ENCODE results near the gene PPM1H.

The PPM1H gene

DNA sequence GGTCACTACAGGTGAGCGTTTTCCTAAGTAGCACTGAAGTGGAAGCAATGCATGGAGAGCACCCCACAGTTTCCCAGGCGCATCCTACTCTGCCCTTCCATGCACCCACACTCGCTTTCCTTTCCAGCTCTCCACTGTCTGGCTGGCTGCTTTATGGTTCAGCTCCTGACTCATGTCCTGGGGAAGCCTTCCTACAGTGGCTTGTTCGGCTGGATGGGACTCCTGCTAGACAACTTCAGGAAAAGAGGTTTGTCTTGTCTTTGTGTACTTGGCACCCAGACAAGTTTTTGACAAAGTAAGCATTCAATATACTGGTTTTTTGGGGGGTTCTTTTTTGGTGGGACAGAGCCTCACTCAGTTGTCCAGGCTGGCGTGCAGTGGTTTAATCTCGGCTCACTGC lies 21.6 kb downstream of the PPM1H start:
- TF ChIP-seq, protein P1, sequence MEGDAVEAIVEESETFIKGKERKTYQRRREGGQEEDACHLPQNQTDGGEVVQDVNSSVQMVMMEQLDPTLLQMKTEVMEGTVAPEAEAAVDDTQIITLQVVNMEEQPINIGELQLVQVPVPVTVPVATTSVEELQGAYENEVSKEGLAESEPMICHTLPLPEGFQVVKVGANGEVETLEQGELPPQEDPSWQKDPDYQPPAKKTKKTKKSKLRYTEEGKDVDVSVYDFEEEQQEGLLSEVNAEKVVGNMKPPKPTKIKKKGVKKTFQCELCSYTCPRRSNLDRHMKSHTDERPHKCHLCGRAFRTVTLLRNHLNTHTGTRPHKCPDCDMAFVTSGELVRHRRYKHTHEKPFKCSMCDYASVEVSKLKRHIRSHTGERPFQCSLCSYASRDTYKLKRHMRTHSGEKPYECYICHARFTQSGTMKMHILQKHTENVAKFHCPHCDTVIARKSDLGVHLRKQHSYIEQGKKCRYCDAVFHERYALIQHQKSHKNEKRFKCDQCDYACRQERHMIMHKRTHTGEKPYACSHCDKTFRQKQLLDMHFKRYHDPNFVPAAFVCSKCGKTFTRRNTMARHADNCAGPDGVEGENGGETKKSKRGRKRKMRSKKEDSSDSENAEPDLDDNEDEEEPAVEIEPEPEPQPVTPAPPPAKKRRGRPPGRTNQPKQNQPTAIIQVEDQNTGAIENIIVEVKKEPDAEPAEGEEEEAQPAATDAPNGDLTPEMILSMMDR (IDR thresholded peaks at IDR 0.05; ENCODE audit: extremely low read depth, missing control alignments) = no peak
- no peak for DNase-seq (ENCODE audit: low spot score)

DNA sequence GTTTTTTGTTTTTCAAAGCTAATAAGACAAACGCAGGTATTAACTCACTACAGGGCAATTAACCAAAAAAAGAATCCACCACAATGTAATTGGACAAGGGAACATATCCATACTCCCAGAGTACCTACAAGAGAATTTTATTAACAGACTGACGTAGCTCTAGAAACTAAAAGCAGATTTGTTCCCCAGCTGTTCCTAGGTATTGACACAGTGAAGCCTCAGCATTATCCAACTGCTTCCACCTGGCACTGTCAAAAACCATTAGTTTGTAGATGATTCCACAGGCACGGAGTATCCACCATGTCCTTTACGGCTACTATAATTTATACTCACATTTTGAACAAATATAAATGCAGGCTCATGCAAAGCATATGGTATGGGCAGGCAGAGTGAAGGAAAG lies 22.3 kb downstream of the PPM1H start:
- TF ChIP-seq, protein P1 (IDR thresholded peaks at IDR 0.05; ENCODE audit: extremely low read depth, missing control alignments) = no peak
- no peak for DNase-seq (ENCODE audit: low spot score)

DNA sequence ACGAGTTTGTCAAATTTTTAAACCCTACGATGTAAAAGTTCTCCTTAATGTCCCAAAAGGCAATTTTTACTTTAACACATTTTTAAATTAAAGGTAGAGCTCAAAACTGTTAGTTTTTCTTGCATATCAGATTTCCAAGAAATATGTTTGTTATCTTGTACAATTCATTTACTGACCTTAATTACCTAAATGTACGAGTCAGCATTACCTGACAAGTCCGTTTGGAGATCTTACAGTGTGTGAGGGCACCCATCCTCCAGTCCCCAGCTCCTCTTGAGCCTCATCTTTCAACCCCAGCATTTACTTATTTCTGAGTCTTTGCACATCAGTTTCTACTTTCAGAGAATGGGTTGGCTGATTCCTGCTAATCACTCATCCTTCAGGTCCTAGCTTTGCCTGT lies 23.7 kb downstream of the PPM1H start:
- TF ChIP-seq, protein P1 (IDR thresholded peaks at IDR 0.05; ENCODE audit: extremely low read depth, missing control alignments) = no peak
- DNase-seq (ENCODE audit: low spot score) = no peak

DNA sequence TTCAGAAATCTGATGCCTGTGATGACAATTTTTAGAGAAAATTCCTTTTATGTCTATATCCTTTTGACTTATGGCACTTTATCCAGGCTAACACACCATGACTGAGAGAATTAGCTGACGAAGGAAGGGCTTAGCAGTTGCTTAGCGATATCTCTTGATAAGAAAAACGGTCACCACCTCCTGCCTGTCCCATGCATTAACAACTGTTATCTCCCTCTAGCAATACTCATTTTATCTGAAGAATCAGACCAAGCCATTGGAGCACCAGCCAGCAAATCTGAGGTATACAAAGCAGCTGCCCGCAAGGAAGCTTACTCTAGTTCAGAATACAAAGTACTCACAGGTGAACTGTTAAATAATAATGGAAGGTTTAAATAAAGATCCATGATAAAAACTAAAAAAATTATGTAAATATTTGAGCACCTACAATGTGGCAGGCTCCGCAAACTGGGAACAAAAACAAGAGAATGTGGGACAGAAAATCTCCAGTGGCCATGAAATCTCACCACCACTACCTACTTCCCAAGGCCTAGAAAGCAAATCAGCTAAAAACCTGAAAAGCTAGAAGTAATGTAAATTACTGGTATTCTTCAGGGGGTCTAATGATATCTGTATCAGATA lies 24.3 kb downstream of the PPM1H start:
- no peak for DNase-seq (ENCODE audit: low spot score)
- TF ChIP-seq, protein P1 (IDR thresholded peaks at IDR 0.05; ENCODE audit: extremely low read depth, missing control alignments) = no peak

DNA sequence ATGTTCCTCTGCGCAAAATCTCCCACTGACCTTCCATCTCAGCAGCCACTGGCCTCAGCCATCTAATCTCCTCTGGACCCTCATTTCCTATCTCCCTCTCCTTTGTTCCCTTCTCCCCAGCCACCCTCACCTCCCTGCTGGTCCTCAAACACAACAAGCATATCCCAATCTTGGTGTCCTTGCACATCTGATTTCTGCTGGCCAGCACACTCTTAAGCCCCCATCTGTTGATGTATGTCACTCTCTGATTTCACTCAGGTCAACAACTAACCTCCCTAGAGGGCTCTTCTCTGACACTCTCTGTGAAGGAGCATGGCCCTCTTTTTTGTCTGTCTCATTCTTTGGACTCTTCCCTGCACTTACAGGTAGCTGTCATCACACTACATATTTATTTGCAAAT lies 25.6 kb downstream of the PPM1H start:
- no peak for DNase-seq (ENCODE audit: low spot score)
- TF ChIP-seq, protein P1 (IDR thresholded peaks at IDR 0.05; ENCODE audit: extremely low read depth, missing control alignments) = no peak

DNA sequence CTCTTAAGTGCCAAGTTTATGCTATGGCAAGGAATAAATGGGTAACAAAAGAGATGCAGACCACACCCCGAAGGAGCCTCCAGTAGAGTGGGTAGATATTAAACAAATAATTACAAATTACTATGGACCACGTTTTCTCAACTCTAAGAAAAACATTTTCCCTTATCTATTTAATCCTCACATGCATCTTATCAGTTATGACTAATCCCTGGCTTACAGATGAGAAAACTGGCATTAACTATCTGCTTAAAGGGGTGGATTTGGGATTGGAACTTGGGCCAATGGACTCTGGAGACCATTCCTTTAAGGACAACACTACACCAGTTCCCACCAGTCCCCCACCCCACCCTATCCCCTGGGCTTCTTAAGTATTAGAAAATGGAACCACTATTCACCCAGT lies 26.3 kb downstream of the PPM1H start:
- TF ChIP-seq, protein P1 (IDR thresholded peaks at IDR 0.05; ENCODE audit: extremely low read depth, missing control alignments) = no peak

DNA sequence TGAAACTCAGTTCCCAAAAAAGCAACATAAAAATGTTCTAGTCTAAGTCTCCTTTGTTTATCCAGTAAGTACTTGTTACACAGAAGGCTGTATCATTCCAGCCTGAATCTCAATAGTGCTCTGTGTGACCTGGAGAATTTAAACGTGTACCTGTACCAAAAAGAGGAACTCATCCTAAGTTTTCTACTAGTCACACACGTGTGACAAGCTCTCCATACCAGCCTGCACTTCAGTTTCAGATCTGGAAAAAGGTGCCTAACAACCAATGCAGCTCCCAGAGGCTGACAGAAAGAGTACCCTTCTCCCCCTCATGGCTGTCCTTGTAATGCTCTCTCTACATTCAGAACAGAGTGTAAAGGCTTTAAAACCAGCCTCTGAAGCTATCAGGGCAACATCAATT lies 27.4 kb downstream of the PPM1H start:
- no peak for DNase-seq (ENCODE audit: low spot score)
- TF ChIP-seq, protein P1 (IDR thresholded peaks at IDR 0.05; ENCODE audit: extremely low read depth, missing control alignments) = no peak

More for the DNA sequence above, 26.3 kb downstream of the PPM1H start:
- DNase-seq (ENCODE audit: low spot score) = no peak

All from GM20000 (cell line).